ENCODE data around the gene KIAA1671. TPM values are rescaled to one million over a fixed set of nuclear protein-coding genes. Genes with fewer than 3 reads are reported as not detected.
A peak's percentile ranks its signal among the peaks of the same experiment; 100 is the strongest.

Gene KIAA1671
- total RNA-seq, 6 donors from 2014 or later = 30.9 to 57.7 (median 42.1) TPM

DNA sequence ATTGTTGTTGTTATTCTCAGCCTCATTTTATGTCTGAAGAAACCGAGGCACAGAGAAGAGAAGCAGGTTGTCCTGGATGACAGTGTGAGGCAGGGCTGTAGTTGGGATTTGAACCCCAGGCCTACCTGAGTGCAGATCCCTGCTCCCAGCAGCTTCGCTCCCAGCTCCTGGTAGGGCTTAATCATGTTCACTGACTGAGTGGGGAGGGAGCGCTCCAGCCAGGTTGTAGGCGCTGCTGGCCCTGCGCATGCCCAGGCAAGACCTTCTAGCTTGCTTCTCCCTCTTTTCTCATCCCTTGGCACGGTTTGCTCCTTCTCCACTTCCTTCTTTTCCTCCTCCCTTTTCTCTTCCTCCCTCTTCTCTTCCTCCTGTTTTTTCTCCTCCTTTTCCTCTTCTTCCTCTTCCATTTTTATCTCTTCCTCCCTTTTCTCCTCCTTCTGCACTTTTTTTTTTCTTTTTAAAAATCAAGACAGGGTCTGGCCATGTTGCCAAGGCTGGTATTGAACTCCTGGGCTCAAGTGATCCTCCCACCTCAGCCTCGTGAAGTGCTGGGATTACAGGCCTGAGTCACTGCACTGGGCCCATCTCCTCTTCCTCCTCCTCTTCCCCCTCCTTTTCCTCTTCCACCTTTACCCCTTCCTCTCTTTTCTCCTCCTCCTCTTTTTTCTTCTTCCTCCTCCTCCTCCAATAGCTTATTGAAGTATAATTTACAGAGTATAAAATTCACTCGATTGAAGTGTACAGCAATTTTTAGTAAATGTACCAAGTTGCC is 109.3 kb downstream of the KIAA1671 start:
- no peak for DNase-seq
- Histone ChIP-seq H3K4me1 (no peaks in the 10 kb centered on the region), H3K27ac (no peak overlapping the region), H3K9me3 (no peaks in the 10 kb centered on the region), H3K4me3 (no peak overlapping the region), H3K36me3 (no peaks in the 10 kb centered on the region), H3K27me3 (no peaks in the 10 kb centered on the region)
- WGBS, 2 donors = 76 to 78% methylated on average over 8 of the region's 8 CpGs
- no peak for ATAC-seq (ENCODE audit: low FRiP score in 2 of 2)
- TF ChIP-seq EP300 (IDR thresholded peaks at IDR 0.05) (no peak), POLR2A (IDR thresholded peaks at IDR 0.05) (no peak), POLR2AphosphoS5 (IDR thresholded peaks at IDR 0.05) (no peak)
- TF ChIP-seq, protein P1, sequence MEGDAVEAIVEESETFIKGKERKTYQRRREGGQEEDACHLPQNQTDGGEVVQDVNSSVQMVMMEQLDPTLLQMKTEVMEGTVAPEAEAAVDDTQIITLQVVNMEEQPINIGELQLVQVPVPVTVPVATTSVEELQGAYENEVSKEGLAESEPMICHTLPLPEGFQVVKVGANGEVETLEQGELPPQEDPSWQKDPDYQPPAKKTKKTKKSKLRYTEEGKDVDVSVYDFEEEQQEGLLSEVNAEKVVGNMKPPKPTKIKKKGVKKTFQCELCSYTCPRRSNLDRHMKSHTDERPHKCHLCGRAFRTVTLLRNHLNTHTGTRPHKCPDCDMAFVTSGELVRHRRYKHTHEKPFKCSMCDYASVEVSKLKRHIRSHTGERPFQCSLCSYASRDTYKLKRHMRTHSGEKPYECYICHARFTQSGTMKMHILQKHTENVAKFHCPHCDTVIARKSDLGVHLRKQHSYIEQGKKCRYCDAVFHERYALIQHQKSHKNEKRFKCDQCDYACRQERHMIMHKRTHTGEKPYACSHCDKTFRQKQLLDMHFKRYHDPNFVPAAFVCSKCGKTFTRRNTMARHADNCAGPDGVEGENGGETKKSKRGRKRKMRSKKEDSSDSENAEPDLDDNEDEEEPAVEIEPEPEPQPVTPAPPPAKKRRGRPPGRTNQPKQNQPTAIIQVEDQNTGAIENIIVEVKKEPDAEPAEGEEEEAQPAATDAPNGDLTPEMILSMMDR (IDR thresholded peaks at IDR 0.05) = no peak

DNA sequence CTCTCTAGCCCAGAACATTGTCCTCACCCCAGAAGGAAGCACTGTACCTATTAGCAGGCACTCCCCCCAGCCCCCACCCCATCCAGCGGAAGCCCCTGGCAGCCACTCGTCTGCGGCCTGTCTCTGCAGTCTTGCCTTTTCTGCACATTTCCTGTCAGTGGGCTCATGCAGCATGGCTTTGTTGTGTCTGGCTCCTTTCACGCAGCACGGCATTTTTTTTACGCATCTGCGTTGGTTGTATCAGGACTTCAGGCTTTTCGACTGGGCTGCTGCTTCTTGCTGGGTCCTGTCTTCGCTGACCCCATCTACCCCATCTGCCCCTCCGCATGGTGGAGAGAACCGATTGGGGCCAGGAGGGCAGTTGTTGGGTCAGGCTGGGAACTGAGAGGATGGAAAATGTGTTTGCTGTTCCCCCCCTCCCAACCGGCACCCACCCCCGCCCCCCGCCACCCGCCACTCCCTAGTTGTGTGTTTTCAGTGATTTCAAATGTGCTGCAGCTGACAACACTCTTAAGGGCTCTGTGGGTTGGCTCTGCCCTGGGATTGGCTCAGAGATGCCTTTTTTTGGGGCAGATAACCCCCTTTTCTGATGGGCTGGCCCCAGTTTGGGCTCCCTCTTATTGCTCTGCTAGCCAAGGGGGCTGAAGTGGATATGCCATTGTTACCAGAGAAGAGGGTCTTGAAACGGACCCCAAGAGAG is 110.0 kb downstream of the KIAA1671 start:
- TF ChIP-seq, protein P1 (IDR thresholded peaks at IDR 0.05) = no peak
- TF ChIP-seq POLR2AphosphoS5 (IDR thresholded peaks at IDR 0.05) (no peak), EP300 (IDR thresholded peaks at IDR 0.05) (no peak)
- DNase-seq = no peak
- Histone ChIP-seq H3K4me3 (no peak overlapping the region), H3K9me3 (no peaks in the 10 kb centered on the region), H3K4me1 (no peaks in the 10 kb centered on the region), H3K27ac (no peak overlapping the region), H3K27me3 (no peaks in the 10 kb centered on the region), H3K36me3 (no peaks in the 10 kb centered on the region)
- ATAC-seq (ENCODE audit: low FRiP score in 2 of 2) = no peak
- 50% methylated on average over 12 to 16 of the region's 16 CpGs for WGBS, 2 donors

DNA sequence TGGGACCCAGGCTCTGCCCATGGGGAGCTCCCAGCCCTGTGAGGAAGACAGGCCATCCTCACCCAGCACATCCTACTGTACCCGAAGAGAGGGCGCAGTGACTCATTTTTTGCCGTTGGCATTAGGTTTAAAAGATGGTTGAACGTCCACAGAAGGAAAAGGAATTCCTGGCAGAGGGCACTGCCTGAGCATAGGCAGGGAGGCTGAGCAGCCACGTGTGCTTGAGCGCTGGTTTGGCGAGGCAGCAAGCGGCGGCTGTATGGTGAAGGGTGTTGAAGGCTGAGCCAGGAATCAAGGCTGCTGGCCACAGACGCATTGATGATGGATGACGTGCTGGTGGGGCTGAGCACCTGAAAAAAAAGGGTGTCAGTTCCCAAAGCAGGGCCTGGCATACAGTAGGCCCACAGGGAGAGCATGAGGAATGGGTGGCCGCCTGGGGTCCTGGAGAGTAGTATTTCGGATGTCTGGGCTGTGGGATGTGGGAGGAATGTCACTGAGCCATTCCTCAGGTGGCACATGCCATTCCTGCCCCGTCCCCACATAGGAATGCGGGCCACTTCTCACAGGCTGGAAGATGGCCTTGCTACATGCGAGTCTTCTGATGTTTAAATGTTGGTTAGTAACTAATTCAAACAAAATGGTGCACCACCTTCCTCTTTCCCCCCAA is 112.5 kb downstream of the KIAA1671 start:
- DNase-seq (peak in 1 of 2 donors; percentile 34), ATAC-seq (ENCODE audit: low FRiP score in 2 of 2) (no peak)
- no peaks in the 10 kb centered on the region for H3K36me3 ChIP-seq
- TF ChIP-seq, protein P1 (IDR thresholded peaks at IDR 0.05) = no peak
- no peak for TF ChIP-seq POLR2A (IDR thresholded peaks at IDR 0.05)
- TF ChIP-seq EP300 (IDR thresholded peaks at IDR 0.05) = no peak
- no peak for TF ChIP-seq POLR2AphosphoS5 (IDR thresholded peaks at IDR 0.05)
- H3K4me3 ChIP-seq = no peak overlapping the region
- no peaks in the 10 kb centered on the region for H3K9me3 ChIP-seq
- H3K27me3 ChIP-seq = no peaks in the 10 kb centered on the region
- WGBS, 2 donors = 83 to 85% methylated on average over 15 to 16 of the region's 16 CpGs
- peaks cover 3 to 11% (median 5%) of the 10 kb centered on the region in 4 donors for H3K4me1 ChIP-seq
- no peak overlapping the region for H3K27ac ChIP-seq

DNA sequence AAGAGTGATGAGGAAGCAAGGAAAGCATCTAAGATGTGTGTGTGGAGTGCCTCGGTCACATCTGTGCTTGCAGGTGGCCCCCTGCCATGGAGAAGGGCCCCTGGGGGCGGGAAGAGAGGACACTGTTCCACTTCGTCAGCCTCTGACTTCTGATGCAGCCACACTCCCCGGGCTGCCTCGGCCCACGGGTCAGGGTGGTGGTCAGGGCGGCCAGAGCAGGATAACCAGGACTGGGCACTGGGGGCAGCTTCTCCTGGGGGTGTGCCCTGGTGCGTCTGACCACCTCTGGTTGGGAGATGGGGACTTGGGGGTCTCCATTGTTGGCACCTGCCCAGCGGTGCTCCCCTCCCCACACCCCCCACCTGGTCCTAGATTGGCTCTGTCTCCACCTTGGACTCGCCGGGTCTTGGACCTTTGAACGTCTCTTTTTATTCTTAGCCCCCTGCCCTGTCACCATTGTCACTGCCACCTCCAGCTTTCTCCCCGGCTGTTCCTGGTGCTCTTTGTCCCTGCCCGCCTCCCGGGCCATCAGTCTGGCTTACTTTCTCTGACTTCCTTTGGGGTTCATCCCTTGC is 114.4 kb downstream of the KIAA1671 start:
- Histone ChIP-seq H3K36me3 (no peaks in the 10 kb centered on the region), H3K4me1 (peaks cover 10 to 24% (median 16%) of the 10 kb centered on the region in 4 donors), H3K27me3 (no peaks in the 10 kb centered on the region), H3K9me3 (no peaks in the 10 kb centered on the region), H3K4me3 (no peak overlapping the region), H3K27ac (peak overlapping the region in 1 of 4 donors; percentile 64)
- TF ChIP-seq EP300 (IDR thresholded peaks at IDR 0.05) (no peak), POLR2AphosphoS5 (IDR thresholded peaks at IDR 0.05) (no peak), POLR2A (IDR thresholded peaks at IDR 0.05) (no peak)
- TF ChIP-seq, protein P1 (IDR thresholded peaks at IDR 0.05) = no peak
- ATAC-seq (ENCODE audit: low FRiP score in 2 of 2) (no peak), DNase-seq (peak in 1 of 2 donors; percentile 66)
- WGBS, 2 donors = 93 to 95% methylated on average over 10 to 15 of the region's 15 CpGs
